Ramos (cell line): ENCODE results near the gene OR4F6.
"Not testable (repeated sequence)": the region's sequence is repeated elsewhere in the genome, so short reads cannot be mapped to it uniquely, and the experiment has no call there.

Experiments
- in situ Hi-C: fragments of 300-500 bp; cut with MboI; formaldehyde crosslinking; loops from one replicate; pipeline ENCODE4 v1.14.3; 2022; ENCODE audit warnings: low sequenced_read_pairs; ENCODE audit not compliant: unreplicated experiment

Gene OR4F6

GRCh38 chr15:101803209-101803608 lies at the start of gene OR4F6:
TSS of gene OR4F6 (plus strand) at chr15:101803509. CDS start at chr15:101805720, 2,211 bp downstream.
- in situ Hi-C loops, result no loop called here

- in situ Hi-C loops, result not testable (repeated sequence)
Observed at GRCh38 chr15:101764669-101765339, 38.5 kb upstream of the OR4F6 start.

GRCh38 chr15:101765340-101765671 lies 38.0 kb upstream of the OR4F6 start:
- in situ Hi-C loops, result not testable (repeated sequence)

GRCh38 chr15:101765772-101766456 lies 37.4 kb upstream of the OR4F6 start:
- in situ Hi-C loops, result no loop called here

GRCh38 chr15:101767083-101767640 lies 36.1 kb upstream of the OR4F6 start:
- in situ Hi-C loops, result not testable (repeated sequence)

GRCh38 chr15:101772921-101773320 lies 30.4 kb upstream of the OR4F6 start:
- in situ Hi-C loops, result no loop called here

GRCh38 chr15:101773496-101774100 lies 29.7 kb upstream of the OR4F6 start:
- in situ Hi-C loops, result no loop called here

GRCh38 chr15:101775136-101775535 lies 28.2 kb upstream of the OR4F6 start:
- in situ Hi-C loops, result no loop called here

- in situ Hi-C loops, result not testable (repeated sequence)
Observed at GRCh38 chr15:101778576-101778975, 24.7 kb upstream of the OR4F6 start.

- in situ Hi-C loops, result not testable (repeated sequence)
Observed at GRCh38 chr15:101780225-101780624, 23.1 kb upstream of the OR4F6 start.

- in situ Hi-C loops, result no loop called here
Observed at GRCh38 chr15:101781928-101782327, 21.4 kb upstream of the OR4F6 start.

- in situ Hi-C loops, result no loop called here
Observed at GRCh38 chr15:101784644-101785043, 18.7 kb upstream of the OR4F6 start.

- in situ Hi-C loops, result not testable (repeated sequence)
Observed at GRCh38 chr15:101786422-101786821, 16.9 kb upstream of the OR4F6 start.

GRCh38 chr15:101788001-101788400 lies 15.3 kb upstream of the OR4F6 start:
- in situ Hi-C loops, result not testable (repeated sequence)

GRCh38 chr15:101788503-101789269 lies 14.6 kb upstream of the OR4F6 start:
- in situ Hi-C loops, result not testable (repeated sequence)

GRCh38 chr15:101790748-101791147 lies 12.6 kb upstream of the OR4F6 start:
- in situ Hi-C loops, result not testable (repeated sequence)

GRCh38 chr15:101793981-101794380 lies 9.3 kb upstream of the OR4F6 start:
- in situ Hi-C loops, result not testable (repeated sequence)

GRCh38 chr15:101795455-101795854 lies 7.9 kb upstream of the OR4F6 start:
- in situ Hi-C loops, result no loop called here

GRCh38 chr15:101799665-101800064 lies 3.6 kb upstream of the OR4F6 start:
- in situ Hi-C loops, result no loop called here

- in situ Hi-C loops, result no loop called here
Observed at GRCh38 chr15:101801048-101801447, 2.3 kb upstream of the OR4F6 start.
